Left ventricle myocardium inferior (tissue), 1 donor: Measurements from ENCODE around the gene IREB2. TPM values are rescaled to one million over a fixed set of nuclear protein-coding genes. Genes with fewer than 3 reads are reported as not detected.
"Not testable (repeated sequence)": the region's sequence is repeated elsewhere in the genome, so short reads cannot be mapped to it uniquely, and the experiment has no call there.

ENCODE experiments used
- DNase-seq: peaks from one replicate; pipeline ENCODE4 v3.0.0-alpha.2; 2020
- H3K27ac ChIP-seq: fragments of 200-600 bp; replicated peaks from 2 replicates; pipeline ENCODE4 v1.8.0; 2021
- H3K27me3 ChIP-seq: fragments of 200-600 bp; 2 replicates; pipeline ENCODE4 v1.8.0; 2021; ENCODE audit warnings: low read depth
- H3K36me3 ChIP-seq: fragments of 200-600 bp; 2 replicates; pipeline ENCODE4 v1.8.0; 2021
- H3K4me1 ChIP-seq: fragments of 200-600 bp; 2 replicates; pipeline ENCODE4 v1.8.0; 2021
- H3K4me3 ChIP-seq: fragments of 200-600 bp; 2 replicates; pipeline ENCODE4 v1.8.0; 2021; ENCODE audit warnings: mild to moderate bottlenecking, moderate library complexity
- H3K9me3 ChIP-seq: fragments of 200-600 bp; replicated peaks from 2 replicates; pipeline ENCODE4 v1.8.0; 2021
- CTCF ChIP-seq: fragments of 200-600 bp; IDR thresholded peaks from 2 replicates; pipeline ENCODE4 v1.8.0; 2021; ENCODE audit warnings: antibody characterized with exemption, mild to moderate bottlenecking, borderline replicate concordance
- intact Hi-C: fragments of 100-400 bp; cut with micrococcal nuclease; formaldehyde crosslinking; loops from one replicate; pipeline ENCODE4 v1.11.0; 2022
- total RNA-seq: library from RNA; stranded (reverse); fragmentation: NEBNext Ultra II Directional; extraction: Animal tissue kit (Norgen Biotek cat#: 25700); gene quantifications from one replicate; pipeline ENCODE4 v1.2.1, GENCODE V29; 2021
- donor health status: DM: no; HTN: yes; CAD: no; lungs with severe emphysema.

Gene IREB2
- total RNA-seq, 1 donor from 2014 or later, result 23.6 TPM

- intact Hi-C loops, result no loop called here
- peaks cover 44% of the 10 kb centered on the region for H3K27me3 ChIP-seq
- H3K9me3 ChIP-seq, result no peaks in the 10 kb centered on the region
- H3K4me1 ChIP-seq, result no peaks in the 10 kb centered on the region
- DNase-seq, result no peak
- no peaks in the 10 kb centered on the region for H3K36me3 ChIP-seq
- H3K4me3 ChIP-seq, result no peak overlapping the region
- no peak overlapping the region for H3K27ac ChIP-seq
- no peak for TF ChIP-seq CTCF
These were observed 11.7 kb upstream of the IREB2 start for GRCh38 chr15:78426300-78426699.

- intact Hi-C loops, result no loop called here
- no peak overlapping the region for H3K4me3 ChIP-seq
- H3K27me3 ChIP-seq, result peaks cover 49% of the 10 kb centered on the region
- H3K36me3 ChIP-seq, result no peaks in the 10 kb centered on the region
- H3K27ac ChIP-seq, result no peak overlapping the region
- DNase-seq, result no peak
- no peak for TF ChIP-seq CTCF
- no peaks in the 10 kb centered on the region for H3K9me3 ChIP-seq
- no peaks in the 10 kb centered on the region for H3K4me1 ChIP-seq
These were observed 10.1 kb upstream of the IREB2 start for GRCh38 chr15:78427953-78428352.

GRCh38 chr15:78429477-78429876 lies 8.5 kb upstream of the IREB2 start:
- Histone ChIP-seq H3K9me3 (no peaks in the 10 kb centered on the region), H3K27ac (no peak overlapping the region), H3K36me3 (no peaks in the 10 kb centered on the region), H3K4me3 (no peak overlapping the region), H3K27me3 (peaks cover 49% of the 10 kb centered on the region), H3K4me1 (no peaks in the 10 kb centered on the region)
- TF ChIP-seq CTCF, result no peak
- intact Hi-C loops, result no loop called here
- no peak for DNase-seq

GRCh38 chr15:78431955-78432354 lies 6.1 kb upstream of the IREB2 start:
- no peak for TF ChIP-seq CTCF
- intact Hi-C loops, result no loop called here
- H3K4me1 ChIP-seq, result peaks cover 1% of the 10 kb centered on the region
- no peak overlapping the region for H3K4me3 ChIP-seq
- DNase-seq, result no peak
- H3K27me3 ChIP-seq, result peaks cover 36% of the 10 kb centered on the region
- H3K9me3 ChIP-seq, result no peaks in the 10 kb centered on the region
- H3K36me3 ChIP-seq, result no peaks in the 10 kb centered on the region
- no peak overlapping the region for H3K27ac ChIP-seq

GRCh38 chr15:78432664-78433063 lies 5.4 kb upstream of the IREB2 start:
- no peak overlapping the region for H3K27ac ChIP-seq
- H3K4me1 ChIP-seq, result peaks cover 9% of the 10 kb centered on the region
- H3K4me3 ChIP-seq, result no peak overlapping the region
- no peak for TF ChIP-seq CTCF
- H3K9me3 ChIP-seq, result no peaks in the 10 kb centered on the region
- peaks cover 36% of the 10 kb centered on the region for H3K27me3 ChIP-seq
- intact Hi-C loops, result no loop called here
- no peak for DNase-seq
- no peaks in the 10 kb centered on the region for H3K36me3 ChIP-seq

- no peak overlapping the region for H3K27ac ChIP-seq
- intact Hi-C loops, result no loop called here
- no peak for DNase-seq
- no peak for TF ChIP-seq CTCF
- H3K27me3 ChIP-seq, result peaks cover 24% of the 10 kb centered on the region
- no peaks in the 10 kb centered on the region for H3K36me3 ChIP-seq
- no peaks in the 10 kb centered on the region for H3K9me3 ChIP-seq
- H3K4me1 ChIP-seq, result peaks cover 20% of the 10 kb centered on the region
- no peak overlapping the region for H3K4me3 ChIP-seq
These were observed 3.9 kb upstream of the IREB2 start for GRCh38 chr15:78434134-78434533.

- H3K36me3 ChIP-seq, intact Hi-C loops, H3K27ac ChIP-seq, DNase-seq, H3K4me3 ChIP-seq, H3K9me3 ChIP-seq: not testable (repeated sequence)
- Histone ChIP-seq H3K4me1 (peaks cover 26% of the 10 kb centered on the region), H3K27me3 (peaks cover 21% of the 10 kb centered on the region)
These were observed 3.3 kb upstream of the IREB2 start for GRCh38 chr15:78434711-78435110.
